ENCODE measurements around the gene USH1G. TPM values are rescaled to one million over a fixed set of nuclear protein-coding genes. Genes with fewer than 3 reads are reported as not detected.
"Not testable (repeated sequence)": the region's sequence is repeated elsewhere in the genome, so short reads cannot be mapped to it uniquely, and the experiment has no call there.

Gene USH1G
- total RNA-seq, 1 donor from 2014 or later, result not detected

DNA sequence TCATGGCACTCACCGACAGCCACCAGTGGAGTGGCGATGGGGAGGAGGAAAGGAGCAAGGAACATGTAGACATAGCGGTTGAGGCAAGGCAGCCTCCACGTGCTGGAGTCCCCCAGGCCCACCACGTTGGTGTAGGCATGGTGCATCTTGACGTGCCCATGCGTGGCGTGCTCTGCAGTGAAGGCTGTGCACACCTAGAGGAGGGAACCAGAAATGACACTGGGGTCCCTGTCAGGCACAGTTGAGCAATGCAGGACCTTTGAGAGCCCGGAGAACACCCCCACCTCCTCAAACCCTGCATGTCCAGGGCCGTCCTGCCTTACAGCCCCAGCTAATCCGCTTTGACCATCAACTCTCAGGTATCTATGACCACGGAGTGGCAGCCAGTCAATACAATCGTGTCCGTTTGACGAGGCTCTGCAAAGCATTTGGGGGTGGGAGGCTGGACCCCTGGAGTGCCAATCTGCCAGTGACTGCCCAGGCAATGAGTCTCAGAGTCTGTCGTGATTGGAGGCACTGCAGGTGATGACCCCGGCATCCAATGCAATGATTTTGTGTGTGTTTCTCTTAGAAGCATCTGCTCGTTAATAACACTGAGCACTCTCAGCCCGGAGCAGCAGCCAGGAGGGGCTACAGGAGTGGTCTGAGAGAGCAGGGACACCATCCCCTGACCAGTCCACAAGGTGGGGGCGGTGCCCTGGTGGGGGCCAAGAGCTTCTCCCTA lies 40.4 kb downstream of the USH1G start:
- intact Hi-C loops (cut with DNase I), result no loop called here
- DNase-seq (ENCODE audit: low spot score), result no peak

DNA sequence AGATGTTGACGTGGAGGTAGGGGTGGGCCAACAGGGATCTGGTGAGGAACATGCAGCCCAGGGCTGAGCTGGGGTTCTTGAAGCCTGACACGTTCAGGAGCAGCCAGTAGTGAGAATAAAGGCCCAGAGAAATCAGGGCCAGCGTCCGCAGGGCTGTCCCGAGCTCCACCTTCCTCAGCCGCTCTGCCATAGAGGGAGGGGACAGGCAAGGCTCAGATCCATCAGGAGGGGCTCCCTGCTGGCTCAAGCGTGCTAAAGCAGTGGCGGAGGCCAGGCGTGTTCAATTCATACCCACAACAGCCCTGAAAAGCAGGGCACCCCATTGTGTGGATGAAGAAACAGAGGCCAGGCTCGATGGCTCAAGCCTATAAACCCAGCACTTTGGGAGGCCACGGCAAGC lies 42.0 kb downstream of the USH1G start:
- intact Hi-C loops (cut with DNase I), result no loop called here
- DNase-seq (ENCODE audit: low spot score), result no peak

- no peak for DNase-seq (ENCODE audit: low spot score)
- intact Hi-C loops (cut with DNase I), result no loop called here
Measured at GRCh38 chr17:74879308-74879707, 43.7 kb downstream of the USH1G start.

DNA sequence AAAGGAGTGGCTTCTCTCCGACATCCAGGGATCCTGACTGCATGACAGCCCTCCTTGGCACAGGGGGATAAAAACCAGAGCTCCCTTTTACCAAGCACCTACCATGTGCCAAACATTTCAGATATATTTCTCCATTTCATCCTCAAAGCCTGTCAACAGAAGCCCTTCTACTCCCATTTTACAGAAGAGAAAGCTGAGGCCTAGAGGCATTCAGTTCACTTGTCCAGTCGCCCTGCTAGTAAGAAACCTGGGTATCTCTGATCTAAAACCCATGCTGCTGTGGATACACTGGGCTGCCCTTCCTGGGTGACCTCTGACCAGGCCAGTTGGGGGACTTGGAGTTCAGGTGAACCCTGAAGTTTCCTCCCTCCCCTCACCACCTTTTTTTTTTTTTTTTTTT lies 44.4 kb downstream of the USH1G start:
- no peak for DNase-seq (ENCODE audit: low spot score)
- intact Hi-C loops (cut with DNase I), result no loop called here

DNA sequence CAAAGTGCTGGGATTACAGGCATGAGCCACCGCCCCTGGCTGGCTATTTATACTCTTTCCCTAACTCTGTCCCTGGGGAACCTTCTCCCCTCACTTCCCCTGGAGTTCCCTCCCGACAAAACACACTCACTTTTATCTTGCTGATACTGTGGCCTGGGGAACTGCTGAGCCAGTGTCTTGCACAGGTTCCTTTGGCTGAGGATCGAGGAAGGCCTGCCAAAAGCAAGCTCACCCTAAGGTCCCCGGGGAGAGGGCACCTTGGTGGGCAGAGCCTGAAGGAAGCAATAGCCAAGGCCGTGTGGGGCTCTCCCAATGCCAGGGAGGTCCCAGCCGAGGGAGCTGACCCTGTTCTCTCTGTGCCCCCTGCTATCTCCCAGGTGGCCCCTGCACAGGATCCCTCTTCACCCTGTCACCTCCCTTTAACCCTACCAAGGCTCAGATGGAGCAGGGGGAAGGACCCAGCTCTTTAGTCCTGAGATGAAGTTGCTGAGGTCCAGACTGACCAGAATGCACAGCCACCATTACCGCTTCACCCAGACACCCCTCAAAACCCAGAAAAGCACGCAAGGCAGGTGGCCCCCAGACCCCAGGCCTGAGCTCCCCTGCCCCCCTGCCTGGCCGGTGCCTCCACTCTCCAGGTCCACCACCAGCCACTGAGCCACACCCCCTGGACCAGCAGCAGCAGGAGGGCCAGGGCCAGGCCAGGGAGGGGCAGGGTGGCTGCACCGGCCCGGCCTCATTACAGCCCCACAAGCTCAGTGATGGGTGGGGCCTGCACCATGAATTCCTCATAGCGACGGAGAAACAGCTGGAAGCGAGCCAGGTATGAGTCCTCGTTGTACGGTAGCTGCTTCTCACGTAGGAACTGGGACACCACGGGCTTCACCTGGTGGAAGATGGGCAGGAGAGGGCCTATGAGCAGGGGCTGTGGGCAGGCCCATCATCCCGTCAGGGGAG lies 45.2 kb downstream of the USH1G start:
- intact Hi-C loops (cut with DNase I), result no loop called here
- no peak for DNase-seq (ENCODE audit: low spot score)

DNA sequence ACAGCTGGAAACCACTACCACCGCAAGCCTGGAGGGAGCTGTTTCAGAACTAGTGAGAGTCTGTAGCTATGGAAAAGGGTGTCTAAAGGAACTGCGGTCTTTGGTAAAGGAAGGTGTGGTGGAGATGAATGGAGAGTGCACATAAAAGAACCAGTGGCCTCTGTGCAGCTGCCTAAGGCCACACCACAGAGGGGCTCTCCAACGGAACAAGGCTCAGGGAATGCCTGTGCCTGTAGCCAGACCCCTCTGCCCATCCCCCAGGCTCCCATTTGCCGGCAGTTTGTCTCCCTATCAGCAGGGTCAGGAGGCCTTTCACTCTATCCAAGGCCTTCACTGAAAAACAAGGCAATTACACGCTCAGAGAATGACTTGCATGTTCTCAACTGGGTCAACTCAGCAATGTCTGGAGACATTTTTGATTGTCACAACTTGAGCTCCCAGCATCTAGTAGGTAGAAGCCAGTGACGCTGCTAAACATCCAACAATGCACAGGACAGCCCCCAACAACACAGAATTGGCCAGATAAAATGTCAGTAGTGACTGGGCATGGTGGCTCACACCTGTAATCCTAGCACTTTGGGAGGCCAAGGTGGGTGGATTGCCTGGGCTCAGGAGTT lies 47.0 kb downstream of the USH1G start:
- no peak for DNase-seq (ENCODE audit: low spot score)
- intact Hi-C loops (cut with DNase I), result no loop called here

- no peak for DNase-seq (ENCODE audit: low spot score)
- intact Hi-C loops (cut with DNase I), result no loop called here
Measured at GRCh38 chr17:74875155-74875976, 47.7 kb downstream of the USH1G start.

GRCh38 chr17:74874615-74875037 lies 48.4 kb downstream of the USH1G start:
- DNase-seq (ENCODE audit: low spot score), result no peak
- intact Hi-C loops (cut with DNase I), result no loop called here

DNA sequence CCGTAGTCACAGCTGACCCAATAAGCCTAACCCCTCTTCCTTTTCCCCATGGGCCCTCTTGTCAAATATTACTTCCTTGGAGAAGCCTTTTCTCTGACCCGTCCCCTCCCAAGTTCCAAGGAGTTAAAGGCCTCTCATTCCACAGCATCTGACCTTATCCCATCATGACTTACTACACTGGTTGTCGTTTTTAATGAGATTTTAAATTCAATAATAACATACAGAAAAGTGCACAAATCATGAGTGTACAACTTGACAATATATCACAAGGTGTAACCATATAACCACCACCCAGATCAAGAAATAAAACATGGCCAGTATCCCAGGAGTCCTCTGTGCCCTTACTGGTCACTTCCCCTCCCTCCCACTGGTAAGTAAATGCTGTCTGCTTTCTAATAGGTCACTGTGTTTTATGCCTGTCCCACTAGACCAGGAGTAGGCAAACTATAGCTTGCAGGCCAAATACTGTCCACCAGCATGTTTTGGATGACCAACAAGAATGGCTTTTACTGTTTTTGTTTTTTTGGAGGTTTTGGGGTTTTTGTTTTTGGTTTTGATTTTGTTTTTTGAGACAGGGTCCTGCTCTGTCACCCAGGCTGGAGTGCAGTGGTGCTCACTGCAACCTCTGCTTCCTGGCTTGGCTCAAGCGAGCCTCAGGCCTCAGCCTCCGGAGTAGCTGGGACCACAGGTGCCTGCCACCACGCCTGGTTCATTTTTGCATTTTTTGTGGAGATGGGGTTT lies 49.0 kb downstream of the USH1G start:
- intact Hi-C loops (cut with DNase I), result no loop called here
- DNase-seq (ENCODE audit: low spot score), result no peak

DNA sequence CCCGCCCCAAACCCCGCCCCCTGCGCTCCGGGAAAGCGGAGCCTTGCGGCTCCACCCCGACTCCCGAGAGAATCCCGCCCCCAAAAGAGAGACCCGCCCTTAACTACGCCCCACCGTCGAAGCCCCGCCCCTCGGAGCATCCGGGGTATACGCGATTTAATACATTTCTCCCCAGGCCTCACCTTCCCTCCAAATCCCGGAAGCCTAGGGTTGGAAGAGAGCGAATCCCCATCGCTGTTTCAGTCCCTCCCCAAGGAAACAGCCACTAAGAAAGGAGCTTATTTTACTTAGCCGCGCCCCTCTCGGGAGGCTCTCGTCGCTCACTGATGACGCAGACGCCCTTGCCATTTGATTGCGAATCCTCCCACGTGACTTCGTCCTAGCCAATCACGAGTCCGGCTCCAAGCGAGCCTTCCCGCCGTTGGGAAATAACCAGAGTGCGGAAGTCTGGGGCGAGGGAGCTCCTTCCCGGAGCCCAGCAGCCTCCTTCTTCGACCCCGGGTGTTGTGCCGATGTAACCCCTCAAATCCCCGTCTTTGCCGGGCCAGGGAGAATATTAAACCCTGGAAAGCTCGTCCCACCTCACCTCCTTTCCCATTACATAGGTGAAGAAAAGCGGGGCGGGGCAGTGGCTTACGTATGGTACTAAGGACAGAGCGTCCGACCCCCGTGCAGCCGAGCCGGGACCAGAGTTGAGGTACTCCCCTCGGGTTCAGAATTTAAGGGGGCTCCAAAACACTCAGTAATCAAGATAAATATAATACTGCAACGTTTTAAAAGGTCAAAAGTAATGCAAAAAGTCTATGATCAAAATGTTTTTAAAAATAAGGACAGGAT lies 49.8 kb downstream of the USH1G start:
- DNase-seq (ENCODE audit: low spot score), result peak; percentile 100
- intact Hi-C loops (cut with DNase I), result no loop called here

GRCh38 chr17:74872313-74873036 lies 50.6 kb downstream of the USH1G start, which contains the start of gene FDXR:
TSS of gene FDXR (minus strand) at chr17:74872994. CDS start at chr17:74872944, 50 bp downstream.
- no peak for DNase-seq (ENCODE audit: low spot score)
- intact Hi-C loops (cut with DNase I), result no loop called here

- no peak for DNase-seq (ENCODE audit: low spot score)
- intact Hi-C loops (cut with DNase I), result no loop called here
Measured at GRCh38 chr17:74871356-74872076, 51.5 kb downstream of the USH1G start.

GRCh38 chr17:74870512-74870911 lies 52.5 kb downstream of the USH1G start:
- intact Hi-C loops (cut with DNase I), result no loop called here
- no peak for DNase-seq (ENCODE audit: low spot score)

GRCh38 chr17:74870028-74870427 lies 53.0 kb downstream of the USH1G start:
- intact Hi-C loops (cut with DNase I); DNase-seq (ENCODE audit: low spot score): not testable (repeated sequence)

GRCh38 chr17:74868908-74869255 lies 54.2 kb downstream of the USH1G start:
- no peak for DNase-seq (ENCODE audit: low spot score)
- intact Hi-C loops (cut with DNase I), result no loop called here

DNA sequence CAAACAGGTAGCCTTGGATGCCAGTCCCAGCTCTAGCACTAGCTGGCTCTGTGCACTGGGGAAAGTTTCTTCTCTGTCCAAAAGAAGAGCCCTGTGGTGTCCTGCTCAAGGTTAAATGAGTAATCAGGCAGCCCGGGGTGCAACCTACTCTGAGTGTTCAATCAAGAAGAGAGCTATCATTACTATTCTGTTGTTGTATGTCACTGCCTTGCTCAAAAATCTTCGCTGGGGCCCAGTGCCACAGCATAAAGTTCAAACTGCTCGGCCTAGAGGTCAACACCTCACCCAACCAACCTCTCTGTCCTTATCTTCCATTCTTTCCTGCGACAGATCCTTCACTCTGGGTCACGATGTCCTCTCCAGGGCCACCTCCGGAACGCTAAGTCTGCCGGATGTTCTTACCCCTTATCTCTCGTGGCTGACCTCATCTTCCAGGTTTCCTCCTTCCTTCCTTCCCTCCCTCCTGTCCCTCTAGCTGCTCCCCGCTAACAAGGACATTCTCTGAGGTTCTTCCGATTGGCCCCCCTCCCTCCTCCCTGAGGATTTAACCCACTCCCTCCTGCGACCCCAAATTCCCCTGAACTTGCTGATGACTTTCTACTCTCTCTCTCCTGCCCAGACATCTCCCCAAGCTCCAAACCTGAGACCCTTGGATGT lies 54.7 kb downstream of the USH1G start:
- intact Hi-C loops (cut with DNase I), result no loop called here
- no peak for DNase-seq (ENCODE audit: low spot score)

Data from cardiac septum (tissue), 1 donor.